Measurements from ENCODE around the gene APOL5.
A peak's percentile ranks its signal among the peaks of the same experiment; 100 is the strongest.
"Not testable (repeated sequence)": the region's sequence is repeated elsewhere in the genome, so short reads cannot be mapped to it uniquely, and the experiment has no call there.

Gene APOL5

DNA sequence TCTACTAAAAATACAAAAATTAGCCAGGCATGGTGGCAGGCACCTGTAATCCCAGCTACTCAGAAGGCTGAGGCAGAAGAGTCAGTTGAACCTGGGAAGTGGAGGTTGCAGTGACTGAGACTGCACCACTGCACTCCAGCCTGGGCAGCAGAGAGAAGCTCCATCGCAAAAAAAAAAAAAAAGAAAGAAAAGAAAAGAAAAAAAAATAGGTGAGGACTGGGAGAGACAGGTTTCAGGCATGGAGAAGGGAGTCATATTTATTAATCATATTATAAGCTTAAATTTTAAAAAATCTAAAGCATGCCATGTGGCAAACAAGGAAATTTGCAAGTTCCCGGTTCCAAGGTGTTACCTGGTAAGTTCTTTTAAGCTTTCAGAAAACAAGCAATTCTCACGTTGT, at the start of gene APOL5:
Gene APOL5 (plus strand): TSS at position 301 of the 400 bp plus-strand sequence. CDS start 0 bp downstream, at position 301.
- DNase-seq (ENCODE audit: low read depth), result no peak
- TF ChIP-seq MYC (IDR thresholded peaks at IDR 0.05; ENCODE audit: low read depth, low read length) (no peak), POLR2A (IDR thresholded peaks at IDR 0.05; ENCODE audit: extremely low read depth, insufficient read length) (no peak), CTCF (IDR thresholded peaks at IDR 0.05; ENCODE audit: low read depth, low read length) (no peak)
- TF ChIP-seq, protein P1, sequence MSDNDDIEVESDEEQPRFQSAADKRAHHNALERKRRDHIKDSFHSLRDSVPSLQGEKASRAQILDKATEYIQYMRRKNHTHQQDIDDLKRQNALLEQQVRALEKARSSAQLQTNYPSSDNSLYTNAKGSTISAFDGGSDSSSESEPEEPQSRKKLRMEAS (IDR thresholded peaks at IDR 0.05; ENCODE audit: low read depth, low read length), result no peak
- H3K4me3 ChIP-seq (ENCODE audit: low read depth, low read length), result no peak within 1 kb of the TSS

DNA sequence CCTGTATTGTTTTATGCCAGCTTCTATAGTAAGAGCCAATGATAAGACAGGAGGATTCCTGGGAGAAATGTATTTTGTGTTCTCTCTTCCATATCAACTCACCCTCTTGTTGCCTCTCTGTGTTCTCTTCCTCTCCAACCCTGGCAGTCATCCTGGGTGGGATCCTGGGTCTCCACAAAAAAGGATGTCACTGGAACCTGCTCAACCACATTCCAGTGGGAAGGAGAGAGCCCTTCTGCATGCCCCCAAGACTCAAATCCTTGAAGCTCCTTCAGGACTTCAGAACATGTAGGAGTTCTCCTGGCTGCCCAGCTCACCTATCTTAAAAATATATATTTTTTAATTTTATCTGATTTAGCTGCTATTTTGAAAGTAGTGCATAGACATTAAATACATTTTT, 43.3 kb upstream of the APOL5 start:
- TF ChIP-seq MYC (IDR thresholded peaks at IDR 0.05; ENCODE audit: low read depth, low read length) (no peak), POLR2A (IDR thresholded peaks at IDR 0.05; ENCODE audit: extremely low read depth, insufficient read length) (no peak), CTCF (IDR thresholded peaks at IDR 0.05; ENCODE audit: low read depth, low read length) (no peak)
- TF ChIP-seq, protein P1 (IDR thresholded peaks at IDR 0.05; ENCODE audit: low read depth, low read length), result no peak
- DNase-seq (ENCODE audit: low read depth), result no peak
- H3K4me3 ChIP-seq (ENCODE audit: low read depth, low read length), result no peak overlapping the region

DNA sequence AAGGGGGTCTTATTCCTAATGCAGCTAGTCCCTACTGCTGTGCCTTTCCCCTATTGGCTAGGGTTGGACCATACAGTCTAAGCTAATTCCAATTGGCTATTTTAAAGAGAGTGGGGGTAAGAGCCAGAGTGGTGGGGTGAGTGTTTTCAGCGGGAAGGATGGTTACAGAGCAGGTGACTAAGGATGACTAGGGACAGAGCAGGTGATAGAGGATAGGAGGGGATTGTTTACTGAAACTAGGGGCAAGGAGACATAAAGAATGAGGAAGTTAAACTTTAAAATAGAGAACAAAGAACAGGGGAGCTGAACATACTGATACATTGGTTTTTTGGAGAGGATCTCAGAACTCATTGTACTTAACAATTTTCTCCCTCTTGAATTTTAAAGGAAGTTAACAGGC, 41.6 kb upstream of the APOL5 start:
- not testable (repeated sequence) for DNase-seq (ENCODE audit: low read depth); H3K4me3 ChIP-seq (ENCODE audit: low read depth, low read length)

DNA sequence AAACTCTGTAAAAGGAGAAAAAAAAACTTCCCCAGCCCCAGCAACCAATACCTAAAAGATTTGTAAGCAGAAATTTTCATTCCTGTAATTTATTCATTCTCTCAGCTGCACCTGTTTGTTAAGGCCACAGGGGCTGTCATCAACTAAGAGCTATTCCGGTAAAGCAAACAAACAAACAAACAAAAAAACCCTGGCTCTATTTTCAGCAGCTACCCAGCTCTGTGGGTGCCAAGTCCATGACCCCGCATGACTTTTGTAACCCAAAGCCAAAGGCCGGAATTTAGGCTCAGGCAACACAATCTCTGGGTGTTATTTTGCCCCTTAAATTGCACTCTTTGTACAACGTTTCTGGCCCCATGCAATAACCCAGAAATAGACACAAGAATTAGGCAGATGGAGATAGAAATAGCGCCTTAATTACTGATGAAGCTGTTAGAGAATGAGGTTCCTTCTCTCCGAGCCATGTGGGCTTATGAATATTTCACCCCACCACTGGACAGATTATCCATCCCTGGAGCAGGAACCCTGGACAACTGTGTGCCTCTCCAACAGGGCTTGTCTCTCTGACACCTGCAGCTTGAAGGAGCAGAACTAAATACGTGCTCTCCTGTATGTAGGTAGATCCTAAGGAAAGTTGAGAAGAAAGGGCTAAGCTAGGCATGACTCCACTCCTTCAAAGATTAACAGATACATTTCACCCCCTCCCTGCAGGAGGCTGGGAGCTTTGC, 40.0 kb upstream of the APOL5 start:
- TF ChIP-seq, protein P1 (IDR thresholded peaks at IDR 0.05; ENCODE audit: low read depth, low read length), result no peak
- no peak for TF ChIP-seq CTCF (IDR thresholded peaks at IDR 0.05; ENCODE audit: low read depth, low read length)
- TF ChIP-seq MYC (IDR thresholded peaks at IDR 0.05; ENCODE audit: low read depth, low read length), result no peak
- no peak for TF ChIP-seq POLR2A (IDR thresholded peaks at IDR 0.05; ENCODE audit: extremely low read depth, insufficient read length)
- DNase-seq (ENCODE audit: low read depth), result no peak
- no peak overlapping the region for H3K4me3 ChIP-seq (ENCODE audit: low read depth, low read length)

DNA sequence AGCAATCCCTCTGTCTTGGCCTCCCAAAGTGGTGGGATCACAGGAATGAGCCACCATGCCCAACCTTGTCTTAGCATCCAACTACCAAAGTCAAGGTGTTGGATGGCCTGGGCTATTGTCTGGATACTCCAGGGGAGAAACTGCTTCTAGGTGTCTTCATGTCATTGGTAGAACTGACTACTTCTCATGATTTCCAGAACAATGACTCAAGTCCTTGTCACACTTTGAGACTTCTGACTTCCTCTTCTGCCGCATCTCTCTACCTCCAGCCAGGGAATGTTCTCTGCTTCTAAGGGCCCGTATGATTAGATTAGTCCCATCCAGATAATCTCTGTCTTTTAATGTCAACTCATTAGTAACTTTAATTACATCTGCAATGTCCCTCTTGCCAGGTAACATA, 38.8 kb upstream of the APOL5 start:
- TF ChIP-seq CTCF (IDR thresholded peaks at IDR 0.05; ENCODE audit: low read depth, low read length) (no peak), MYC (IDR thresholded peaks at IDR 0.05; ENCODE audit: low read depth, low read length) (no peak), POLR2A (IDR thresholded peaks at IDR 0.05; ENCODE audit: extremely low read depth, insufficient read length) (no peak)
- TF ChIP-seq, protein P1 (IDR thresholded peaks at IDR 0.05; ENCODE audit: low read depth, low read length), result no peak

DNA sequence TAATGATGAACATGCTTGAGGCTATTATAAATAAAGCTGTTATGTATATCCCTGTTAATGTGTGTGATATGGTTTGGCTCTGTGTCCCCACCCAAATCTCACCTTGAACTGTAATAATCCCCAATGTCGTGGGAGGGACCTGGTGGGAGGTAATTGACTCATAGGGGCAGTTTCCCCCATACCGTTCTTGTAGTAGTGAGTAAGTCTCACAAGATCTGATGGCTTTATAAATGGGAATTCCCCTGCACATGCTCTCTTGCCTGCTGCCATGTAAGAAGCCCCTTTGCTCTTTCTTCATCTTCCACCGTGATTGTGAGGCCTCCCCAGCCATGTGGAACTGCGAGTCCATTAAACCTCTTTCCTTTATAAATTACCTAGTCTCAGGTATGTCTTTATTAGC, 38.2 kb upstream of the APOL5 start:
- not testable (repeated sequence) for DNase-seq (ENCODE audit: low read depth)

More for the DNA sequence above, 38.8 kb upstream of the APOL5 start:
- peak; percentile 24 for DNase-seq (ENCODE audit: low read depth)
- no peak overlapping the region for H3K4me3 ChIP-seq (ENCODE audit: low read depth, low read length)

GRCh38 chr22:35681454-35682052, 36.1 kb upstream of the APOL5 start:
- TF ChIP-seq POLR2A (IDR thresholded peaks at IDR 0.05; ENCODE audit: extremely low read depth, insufficient read length) (no peak), MYC (IDR thresholded peaks at IDR 0.05; ENCODE audit: low read depth, low read length) (no peak), CTCF (IDR thresholded peaks at IDR 0.05; ENCODE audit: low read depth, low read length) (no peak)
- TF ChIP-seq, protein P1 (IDR thresholded peaks at IDR 0.05; ENCODE audit: low read depth, low read length), result no peak
- DNase-seq (ENCODE audit: low read depth), result peak; percentile 25
- no peak overlapping the region for H3K4me3 ChIP-seq (ENCODE audit: low read depth, low read length)

More for the DNA sequence above, 38.2 kb upstream of the APOL5 start:
- H3K4me3 ChIP-seq (ENCODE audit: low read depth, low read length), result not testable (repeated sequence)

All from NB4 (cell line).